ENCODE measurements around the gene ETV6.

GRCh38 chr12:11880381-11880780 lies 230.9 kb downstream of the ETV6 start:
- TF ChIP-seq RNF2 (IDR thresholded peaks at IDR 0.05; ENCODE audit: borderline replicate concordance, low read depth) (no peak), SMC3 (IDR thresholded peaks at IDR 0.05) (no peak), MYC (IDR thresholded peaks at IDR 0.05; ENCODE audit: borderline replicate concordance, low read length) (no peak), SREBF2 (IDR thresholded peaks at IDR 0.05) (no peak), CTCF (IDR thresholded peaks at IDR 0.05) (no peak), JUN (IDR thresholded peaks at IDR 0.05) (no peak), POLR2A (IDR thresholded peaks at IDR 0.05; ENCODE audit: low read length) (no peak), CEBPB (IDR thresholded peaks at IDR 0.05) (no peak)

Measured in A549 (cell line).